CD4-positive, alpha-beta T cell (primary cell): ENCODE results near the gene RNASE13. TPM values are rescaled to one million over a fixed set of nuclear protein-coding genes. Genes with fewer than 3 reads are reported as not detected.

ENCODE experiments used
- ATAC-seq: fragments of 200-7000 bp; cut with Tn5 transposase; one replicate; pipeline ENCODE4 v1.10.0; 2022; ENCODE audit warnings: mild to moderate bottlenecking; ENCODE audit not compliant: poor library complexity
- CTCF ChIA-PET: fragments of 350-600 bp; sonication (Branson Sonifier 250); formaldehyde crosslinking; loops from one replicate; lab custom pipeline; 2021; ENCODE audit warnings: antibody characterized with exemption, inconsistent platforms; lab: Charles Lee
- POLR2A ChIA-PET: fragments of 350-600 bp; sonication (Branson Sonifier 250); formaldehyde crosslinking; loops from one replicate; lab custom pipeline; 2021; ENCODE audit warnings: antibody characterized with exemption, inconsistent platforms; lab: Charles Lee
- DNase-seq, 14 experiments: peaks; one replicate each; pipeline ENCODE4 v3.0.0-alpha.2; 2013 to 2020; ENCODE audit warnings: mixed read lengths in 2 of 14
- H3K27ac ChIP-seq, 2 donors: one replicate each; pipeline versions ENCODE4 v1.5.1 to v1.7.0; 2013; ENCODE audit warnings: low read length in 2 of 2, low read depth in 1 of 2, mild to moderate bottlenecking in 1 of 2
- H3K27me3 ChIP-seq, 2 experiments: 1 replicate in 1 of 2; 2 replicates in 1 of 2; pipeline versions ENCODE4 v1.6.1 to v1.7.0; 2013; ENCODE audit warnings: low read length in 2 of 2, control low read depth in 1 of 2, mild to moderate bottlenecking in 1 of 2, moderate library complexity in 1 of 2; ENCODE audit not compliant: insufficient read depth in 2 of 2, control insufficient read depth in 1 of 2
- H3K36me3 ChIP-seq: one replicate; pipeline ENCODE4 v1.6.1; 2013; ENCODE audit warnings: low read length, control low read depth; ENCODE audit not compliant: insufficient read depth
- H3K4me1 ChIP-seq: one replicate; pipeline ENCODE4 v1.6.1; 2013; ENCODE audit warnings: low read length, control low read depth; ENCODE audit not compliant: insufficient read depth
- H3K4me3 ChIP-seq: one replicate; pipeline ENCODE4 v1.5.1; 2013; ENCODE audit warnings: mild to moderate bottlenecking, low read length, moderate library complexity
- H3K9me3 ChIP-seq, 2 experiments: 1 replicate in 1 of 2; 2 replicates in 1 of 2; pipeline versions ENCODE4 v1.6.1 to v1.7.0; 2013; ENCODE audit warnings: low read length in 2 of 2, mild to moderate bottlenecking in 2 of 2, control low read depth in 1 of 2, moderate library complexity in 1 of 2; ENCODE audit not compliant: control insufficient read depth in 1 of 2, insufficient read depth in 1 of 2
- H3K27ac Mint-ChIP-seq: one replicate; pipeline ENCODE4 v1.8.0; 2020; ENCODE audit warnings: mixed read lengths
- H3K27me3 Mint-ChIP-seq: one replicate; pipeline ENCODE4 v1.8.0; 2021; ENCODE audit warnings: mixed read lengths
- H3K36me3 Mint-ChIP-seq: one replicate; pipeline ENCODE4 v1.8.0; 2021; ENCODE audit warnings: low read depth, mixed read lengths
- H3K4me1 Mint-ChIP-seq: one replicate; pipeline ENCODE4 v1.8.0; 2021; ENCODE audit warnings: low read depth, mixed read lengths
- H3K4me3 Mint-ChIP-seq: one replicate; pipeline ENCODE4 v1.8.0; 2020; ENCODE audit warnings: mild to moderate bottlenecking, mixed read lengths
- H3K9me3 Mint-ChIP-seq: one replicate; pipeline ENCODE4 v1.8.0; 2020; ENCODE audit warnings: mixed read lengths
- CTCF ChIP-seq: fragments of 200-600 bp; IDR thresholded peaks from one replicate; pipeline ENCODE4 v1.8.0; 2022; ENCODE audit warnings: antibody characterized with exemption, mild to moderate bottlenecking
- intact Hi-C, 2 experiments: fragments of 100-400 bp; cut with DNase I in 1 of 2; cut with micrococcal nuclease in 1 of 2; formaldehyde crosslinking; loops; one replicate each; pipeline versions ENCODE4 v1.15.1 to v1.9.0; 2023 to 2025; cut with DNase I, micrococcal nuclease
- total RNA-seq, 174 experiments: library from RNA in 2 of 174; stranded (reverse) in 2 of 174; gene quantifications; one replicate each; pipeline ENCODE4 v1.2.3 and lab custom pipeline; 2021 to 2026

Gene RNASE13
- total RNA-seq, 2 experiments from 2014 or later = not detected

- Histone ChIP-seq H3K27me3 (peaks cover 41 to 60% of the 10 kb centered on the region in 2 experiments), H3K9me3 (peaks cover 0 to 13% of the 10 kb centered on the region in 2 experiments), H3K27ac (no peak overlapping the region), H3K4me3 (no peak overlapping the region), H3K36me3 (no peaks in the 10 kb centered on the region), H3K4me1 (peaks cover 35% of the 10 kb centered on the region)
- H3K36me3 Mint-ChIP-seq = no peaks in the 10 kb centered on the region
- no peak overlapping the region for H3K4me3 Mint-ChIP-seq
- peak; percentile 24 for TF ChIP-seq CTCF
- H3K27ac Mint-ChIP-seq = no peak overlapping the region
- POLR2A ChIA-PET = interaction anchor here (3.6 kb wide), 1 partner anchor 37 kb away, joined by 37 read pairs; no protein-coding TSS in a partner anchor
- peaks cover 32% of the 10 kb centered on the region for H3K4me1 Mint-ChIP-seq
- peaks cover 88% of the 10 kb centered on the region for H3K27me3 Mint-ChIP-seq
- H3K9me3 Mint-ChIP-seq = no peaks in the 10 kb centered on the region
- peak in 4 of 14 experiments; percentile 21 to 66 (median 44) for DNase-seq
- CTCF ChIA-PET = interaction anchor here (1.0 to 3.5 kb wide), 6 partner anchors 21 to 61 kb away, joined by 3 to 66 read pairs (median 36); no protein-coding TSS in a partner anchor
- peak; percentile 31 for ATAC-seq
- intact Hi-C loops = loop anchor here in 1 of 2 experiments (1.0 kb wide), 1 partner anchor 25 kb away; no protein-coding TSS in a partner anchor
Observed at GRCh38 chr14:21066882-21067502, 32.4 kb upstream of the RNASE13 start.

GRCh38 chr14:21063479-21063878 lies 28.9 kb upstream of the RNASE13 start:
- Mint-ChIP-seq H3K9me3 (no peaks in the 10 kb centered on the region), H3K4me3 (no peak overlapping the region), H3K27ac (no peak overlapping the region), H3K27me3 (peaks cover 79% of the 10 kb centered on the region), H3K4me1 (peaks cover 4% of the 10 kb centered on the region), H3K36me3 (no peaks in the 10 kb centered on the region)
- DNase-seq (no peak), ATAC-seq (no peak)
- Histone ChIP-seq H3K27ac (no peak overlapping the region), H3K4me3 (no peak overlapping the region), H3K27me3 (peaks cover 18 to 28% of the 10 kb centered on the region in 2 experiments), H3K36me3 (no peaks in the 10 kb centered on the region), H3K4me1 (peaks cover 2% of the 10 kb centered on the region), H3K9me3 (no peaks in the 10 kb centered on the region)
- ChIA-PET POLR2A (no interaction called here), CTCF (interaction anchor here (1.2 kb wide), 2 partner anchors 29 to 42 kb away, joined by 4 to 6 read pairs; no protein-coding TSS in a partner anchor)
- no peak for TF ChIP-seq CTCF
- intact Hi-C loops = no loop called here

- H3K4me1 Mint-ChIP-seq = no peaks in the 10 kb centered on the region
- H3K27ac Mint-ChIP-seq = no peak overlapping the region
- ChIA-PET POLR2A (no interaction called here), CTCF (interaction anchor here (0.9 to 1.3 kb wide), 4 partner anchors 14 to 90 kb away, joined by 3 to 4 read pairs (median 4); no protein-coding TSS in a partner anchor)
- Histone ChIP-seq H3K4me3 (no peak overlapping the region), H3K9me3 (no peaks in the 10 kb centered on the region), H3K27ac (no peak overlapping the region), H3K36me3 (no peaks in the 10 kb centered on the region), H3K4me1 (no peaks in the 10 kb centered on the region), H3K27me3 (peaks cover 13% of the 10 kb centered on the region in 2 experiments)
- no peaks in the 10 kb centered on the region for H3K9me3 Mint-ChIP-seq
- H3K27me3 Mint-ChIP-seq = peaks cover 62% of the 10 kb centered on the region
- intact Hi-C loops = no loop called here
- H3K36me3 Mint-ChIP-seq = no peaks in the 10 kb centered on the region
- no peak overlapping the region for H3K4me3 Mint-ChIP-seq
- ATAC-seq (no peak), DNase-seq (no peak)
- TF ChIP-seq CTCF = no peak
Observed at GRCh38 chr14:21061347-21061668, 26.7 kb upstream of the RNASE13 start.
